ENCODE data around the gene GULP1.
"Not testable (repeated sequence)": the region's sequence is repeated elsewhere in the genome, so short reads cannot be mapped to it uniquely, and the experiment has no call there.

GRCh38 chr2:188559455-188559854, 267.8 kb downstream of the GULP1 start:
- TF ChIP-seq EP300 (conservative IDR thresholded peaks at IDR 0.05; ENCODE audit: poor library complexity, severe bottlenecking) = not testable (repeated sequence)
- TF ChIP-seq, protein P1, sequence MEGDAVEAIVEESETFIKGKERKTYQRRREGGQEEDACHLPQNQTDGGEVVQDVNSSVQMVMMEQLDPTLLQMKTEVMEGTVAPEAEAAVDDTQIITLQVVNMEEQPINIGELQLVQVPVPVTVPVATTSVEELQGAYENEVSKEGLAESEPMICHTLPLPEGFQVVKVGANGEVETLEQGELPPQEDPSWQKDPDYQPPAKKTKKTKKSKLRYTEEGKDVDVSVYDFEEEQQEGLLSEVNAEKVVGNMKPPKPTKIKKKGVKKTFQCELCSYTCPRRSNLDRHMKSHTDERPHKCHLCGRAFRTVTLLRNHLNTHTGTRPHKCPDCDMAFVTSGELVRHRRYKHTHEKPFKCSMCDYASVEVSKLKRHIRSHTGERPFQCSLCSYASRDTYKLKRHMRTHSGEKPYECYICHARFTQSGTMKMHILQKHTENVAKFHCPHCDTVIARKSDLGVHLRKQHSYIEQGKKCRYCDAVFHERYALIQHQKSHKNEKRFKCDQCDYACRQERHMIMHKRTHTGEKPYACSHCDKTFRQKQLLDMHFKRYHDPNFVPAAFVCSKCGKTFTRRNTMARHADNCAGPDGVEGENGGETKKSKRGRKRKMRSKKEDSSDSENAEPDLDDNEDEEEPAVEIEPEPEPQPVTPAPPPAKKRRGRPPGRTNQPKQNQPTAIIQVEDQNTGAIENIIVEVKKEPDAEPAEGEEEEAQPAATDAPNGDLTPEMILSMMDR (IDR thresholded peaks at IDR 0.05; ENCODE audit: poor library complexity, severe bottlenecking) = not testable (repeated sequence)

Measured in neural cell (in vitro differentiated cells).